ENCODE data around the gene PRKCA. TPM values are rescaled to one million over a fixed set of nuclear protein-coding genes. Genes with fewer than 3 reads are reported as not detected.

The PRKCA gene
- total RNA-seq, 1 donor from 2014 or later = 80.1 TPM

DNA sequence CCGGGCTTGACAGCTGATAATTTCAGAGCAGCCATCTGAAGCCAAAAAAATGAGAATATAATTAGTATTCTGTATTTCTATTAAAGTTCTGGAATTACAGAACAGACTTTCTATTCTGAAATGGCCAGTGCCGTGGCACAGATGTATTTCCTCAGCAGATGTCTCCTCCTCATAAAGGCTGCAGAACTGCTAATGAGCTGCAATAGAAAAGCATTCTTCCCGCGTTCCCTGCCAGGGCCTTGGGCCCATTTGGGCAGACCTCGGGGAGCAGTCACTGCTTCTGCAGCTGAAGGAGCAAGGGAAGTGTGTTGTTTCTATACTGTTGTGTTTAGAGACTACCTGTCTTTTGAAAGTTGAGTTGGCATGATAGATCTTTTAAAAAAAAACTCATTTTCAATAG, 379.9 kb downstream of the PRKCA start:
- Mint-ChIP-seq H3K27ac (ENCODE audit: unreplicated experiment) (no peak overlapping the region), H3K4me1 (ENCODE audit: unreplicated experiment) (peaks cover 5% of the 10 kb centered on the region), H3K9me3 (ENCODE audit: unreplicated experiment) (peaks cover 5% of the 10 kb centered on the region), H3K36me3 (ENCODE audit: unreplicated experiment) (peaks cover 12% of the 10 kb centered on the region), H3K4me3 (ENCODE audit: unreplicated experiment) (no peak overlapping the region), H3K27me3 (ENCODE audit: unreplicated experiment) (no peaks in the 10 kb centered on the region)
- peak; percentile 27 for DNase-seq (ENCODE audit: extremely low spot score, unreplicated experiment)
- TF ChIP-seq, protein P1, sequence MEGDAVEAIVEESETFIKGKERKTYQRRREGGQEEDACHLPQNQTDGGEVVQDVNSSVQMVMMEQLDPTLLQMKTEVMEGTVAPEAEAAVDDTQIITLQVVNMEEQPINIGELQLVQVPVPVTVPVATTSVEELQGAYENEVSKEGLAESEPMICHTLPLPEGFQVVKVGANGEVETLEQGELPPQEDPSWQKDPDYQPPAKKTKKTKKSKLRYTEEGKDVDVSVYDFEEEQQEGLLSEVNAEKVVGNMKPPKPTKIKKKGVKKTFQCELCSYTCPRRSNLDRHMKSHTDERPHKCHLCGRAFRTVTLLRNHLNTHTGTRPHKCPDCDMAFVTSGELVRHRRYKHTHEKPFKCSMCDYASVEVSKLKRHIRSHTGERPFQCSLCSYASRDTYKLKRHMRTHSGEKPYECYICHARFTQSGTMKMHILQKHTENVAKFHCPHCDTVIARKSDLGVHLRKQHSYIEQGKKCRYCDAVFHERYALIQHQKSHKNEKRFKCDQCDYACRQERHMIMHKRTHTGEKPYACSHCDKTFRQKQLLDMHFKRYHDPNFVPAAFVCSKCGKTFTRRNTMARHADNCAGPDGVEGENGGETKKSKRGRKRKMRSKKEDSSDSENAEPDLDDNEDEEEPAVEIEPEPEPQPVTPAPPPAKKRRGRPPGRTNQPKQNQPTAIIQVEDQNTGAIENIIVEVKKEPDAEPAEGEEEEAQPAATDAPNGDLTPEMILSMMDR (IDR thresholded peaks at IDR 0.05) = no peak

DNA sequence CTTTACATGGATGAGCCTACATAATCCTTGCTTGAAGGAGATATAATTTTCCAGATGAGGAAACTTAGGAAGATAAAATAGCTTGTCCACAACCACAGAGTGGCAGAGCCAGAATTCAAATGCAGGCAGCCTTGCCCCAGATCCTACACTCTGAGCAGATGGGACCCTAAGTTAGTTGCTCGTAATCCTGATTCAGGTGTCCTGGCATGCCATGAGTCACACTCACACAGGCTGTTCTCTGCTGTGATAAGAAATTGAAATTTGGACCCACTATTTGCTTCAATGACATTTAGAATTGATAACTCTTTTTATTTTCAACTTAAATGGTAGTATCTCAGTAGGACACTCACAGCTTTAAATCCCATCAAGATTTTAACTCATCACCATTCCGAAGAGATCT, 381.8 kb downstream of the PRKCA start:
- DNase-seq (ENCODE audit: extremely low spot score, unreplicated experiment) = peak; percentile 44
- H3K27ac Mint-ChIP-seq (ENCODE audit: unreplicated experiment) = no peak overlapping the region
- H3K4me3 Mint-ChIP-seq (ENCODE audit: unreplicated experiment) = no peak overlapping the region
- H3K36me3 Mint-ChIP-seq (ENCODE audit: unreplicated experiment) = peaks cover 24% of the 10 kb centered on the region
- no peaks in the 10 kb centered on the region for H3K27me3 Mint-ChIP-seq (ENCODE audit: unreplicated experiment)
- TF ChIP-seq, protein P1 (IDR thresholded peaks at IDR 0.05) = no peak
- no peaks in the 10 kb centered on the region for H3K9me3 Mint-ChIP-seq (ENCODE audit: unreplicated experiment)
- peaks cover 5% of the 10 kb centered on the region for H3K4me1 Mint-ChIP-seq (ENCODE audit: unreplicated experiment)

DNA sequence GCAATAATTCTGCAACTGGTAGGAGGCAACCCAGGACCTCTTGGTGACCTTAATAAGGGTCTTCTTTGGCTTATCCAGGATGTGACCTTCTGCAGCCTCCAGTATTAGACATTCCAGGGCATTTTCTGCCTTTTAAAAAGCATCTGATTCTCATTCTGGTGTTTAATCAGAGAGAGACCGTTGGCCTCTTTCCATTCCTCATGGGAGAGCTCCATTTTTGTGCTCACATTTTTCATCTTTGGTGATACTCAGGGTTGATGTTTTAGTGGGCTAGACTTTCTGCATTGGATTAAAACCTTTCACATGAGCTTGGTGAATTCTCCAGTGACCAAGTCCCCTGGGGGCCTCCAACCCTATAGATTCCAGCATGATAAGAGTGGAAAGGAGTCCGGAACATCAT, 382.3 kb downstream of the PRKCA start:
- H3K9me3 Mint-ChIP-seq (ENCODE audit: unreplicated experiment) = no peaks in the 10 kb centered on the region
- H3K27me3 Mint-ChIP-seq (ENCODE audit: unreplicated experiment) = no peaks in the 10 kb centered on the region
- H3K36me3 Mint-ChIP-seq (ENCODE audit: unreplicated experiment) = peaks cover 25% of the 10 kb centered on the region
- H3K4me3 Mint-ChIP-seq (ENCODE audit: unreplicated experiment) = no peak overlapping the region
- H3K4me1 Mint-ChIP-seq (ENCODE audit: unreplicated experiment) = peaks cover 8% of the 10 kb centered on the region
- no peak overlapping the region for H3K27ac Mint-ChIP-seq (ENCODE audit: unreplicated experiment)
- peak; percentile 4 for DNase-seq (ENCODE audit: extremely low spot score, unreplicated experiment)
- TF ChIP-seq, protein P1 (IDR thresholded peaks at IDR 0.05) = no peak

GRCh38 chr17:66686601-66687000, 384.2 kb downstream of the PRKCA start:
- no peak overlapping the region for H3K27ac Mint-ChIP-seq (ENCODE audit: unreplicated experiment)
- no peaks in the 10 kb centered on the region for H3K9me3 Mint-ChIP-seq (ENCODE audit: unreplicated experiment)
- H3K4me3 Mint-ChIP-seq (ENCODE audit: unreplicated experiment) = no peak overlapping the region
- peaks cover 33% of the 10 kb centered on the region for H3K36me3 Mint-ChIP-seq (ENCODE audit: unreplicated experiment)
- TF ChIP-seq, protein P1 (IDR thresholded peaks at IDR 0.05) = no peak
- peak; percentile 56 for DNase-seq (ENCODE audit: extremely low spot score, unreplicated experiment)
- peaks cover 11% of the 10 kb centered on the region for H3K4me1 Mint-ChIP-seq (ENCODE audit: unreplicated experiment)
- no peaks in the 10 kb centered on the region for H3K27me3 Mint-ChIP-seq (ENCODE audit: unreplicated experiment)

DNA sequence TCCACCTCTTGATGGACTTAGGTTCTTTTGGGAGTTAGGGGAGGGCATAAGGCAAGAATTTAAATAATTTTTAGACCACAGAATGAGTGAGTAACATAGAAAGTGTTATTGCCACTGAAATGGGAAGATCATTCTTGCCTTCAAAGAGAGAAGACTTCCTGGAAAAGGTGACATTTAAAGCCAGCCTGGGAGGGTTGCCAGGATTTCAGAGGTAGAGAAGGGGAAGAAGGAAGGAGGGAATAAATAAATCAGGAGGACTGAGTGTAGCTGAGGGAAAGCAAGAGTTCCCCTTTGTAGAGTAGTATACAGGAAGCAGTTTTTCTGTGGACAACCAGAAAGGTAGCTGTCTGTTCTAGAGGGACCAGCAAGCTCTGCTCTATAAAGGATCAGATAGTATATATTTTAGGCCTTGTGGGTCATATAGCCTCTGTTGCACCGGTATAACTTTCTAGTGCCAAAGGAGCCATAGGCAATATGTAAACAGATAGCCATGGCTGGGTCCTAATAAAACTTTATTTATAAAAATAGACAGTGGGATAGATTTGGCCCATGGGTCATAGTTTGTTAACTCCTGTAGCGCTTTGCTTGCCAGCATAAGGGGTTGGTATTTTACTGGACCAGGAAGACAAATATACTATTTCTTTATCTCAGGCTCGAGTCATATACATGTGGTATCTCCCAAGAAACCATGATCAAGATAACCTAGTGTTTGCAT, 385.3 kb downstream of the PRKCA start:
- TF ChIP-seq, protein P1 (IDR thresholded peaks at IDR 0.05) = no peak
- Mint-ChIP-seq H3K27ac (ENCODE audit: unreplicated experiment) (no peak overlapping the region), H3K4me1 (ENCODE audit: unreplicated experiment) (peaks cover 22% of the 10 kb centered on the region), H3K4me3 (ENCODE audit: unreplicated experiment) (no peak overlapping the region), H3K36me3 (ENCODE audit: unreplicated experiment) (peaks cover 30% of the 10 kb centered on the region), H3K27me3 (ENCODE audit: unreplicated experiment) (no peaks in the 10 kb centered on the region), H3K9me3 (ENCODE audit: unreplicated experiment) (no peaks in the 10 kb centered on the region)
- DNase-seq (ENCODE audit: extremely low spot score, unreplicated experiment) = peak; percentile 3

All from osteocyte (in vitro differentiated cells).